HG02798 (cell line): ENCODE data around the gene ARRB1.
"Not testable (repeated sequence)": the region's sequence is repeated elsewhere in the genome, so short reads cannot be mapped to it uniquely, and the experiment has no call there.

ENCODE experiments used
- ATAC-seq: cut with Tn5 transposase; IDR thresholded peaks from one replicate; pipeline ENCODE4 v1.9.1; 2021; ENCODE audit warnings: mild to moderate bottlenecking; ENCODE audit not compliant: unreplicated experiment, poor library complexity

The ARRB1 gene

DNA sequence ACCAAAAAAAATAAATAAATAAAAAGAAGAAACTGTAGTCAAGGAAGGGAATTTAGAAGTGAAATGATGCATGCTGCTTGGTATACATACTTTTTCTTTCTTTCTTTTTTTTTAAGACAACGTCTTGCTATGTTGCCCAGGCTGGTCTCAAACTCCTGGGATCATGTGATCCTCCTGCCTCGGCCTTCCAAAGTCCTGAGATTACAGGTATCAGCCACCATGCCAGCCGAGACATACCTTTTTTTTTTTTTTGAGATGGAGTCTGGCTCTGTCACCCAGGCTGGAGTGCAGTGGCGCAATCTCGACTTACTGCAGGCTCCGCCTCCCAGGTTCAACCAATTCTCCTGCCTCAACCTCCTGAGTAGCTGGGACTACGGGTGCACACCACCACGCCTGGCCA is 21.7 kb upstream of the ARRB1 start:
- no peak for ATAC-seq

DNA sequence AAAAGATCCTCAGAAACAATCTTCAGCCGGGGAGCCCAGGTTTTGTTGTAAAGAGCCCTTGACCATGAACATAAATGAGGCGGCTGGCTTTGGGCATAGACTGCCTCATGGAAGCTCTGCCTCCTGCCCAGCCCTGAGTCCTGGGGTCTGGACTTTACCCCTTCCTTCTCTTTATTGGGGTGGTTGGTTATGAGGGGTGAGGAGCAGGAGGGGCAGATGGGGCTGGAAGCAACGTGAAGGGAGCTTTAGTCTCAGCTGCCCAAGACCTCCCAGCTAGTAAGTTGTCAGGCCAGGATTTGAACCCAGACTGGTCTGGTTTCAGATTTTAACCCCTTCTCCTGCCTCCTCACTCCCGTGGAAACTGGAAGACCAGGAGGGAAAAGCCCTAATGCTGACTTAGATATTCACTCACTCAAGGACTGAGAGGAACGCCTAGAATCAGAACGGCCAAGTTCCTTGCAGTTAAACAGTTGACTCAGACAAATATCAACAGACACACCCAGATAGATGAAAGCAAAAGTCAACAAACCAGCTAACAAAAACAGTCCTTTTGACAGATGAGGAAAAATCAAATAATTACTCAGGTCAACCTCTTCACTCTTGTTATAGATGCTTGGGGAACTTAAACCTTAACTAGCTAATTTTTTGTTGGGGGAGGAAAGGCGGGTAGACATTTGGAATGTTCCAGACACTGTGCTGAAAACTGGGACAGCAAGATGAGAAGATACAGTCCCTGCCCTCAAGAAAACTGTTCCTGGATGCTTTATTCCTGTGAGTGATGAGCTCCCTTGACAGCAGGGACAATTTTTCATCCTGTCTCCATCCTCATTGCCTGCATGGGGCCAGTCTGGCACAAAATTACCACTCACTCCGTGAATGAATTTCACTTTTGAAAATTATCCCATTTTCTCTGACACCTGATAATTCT is 20.8 kb upstream of the ARRB1 start:
- no peak for ATAC-seq

DNA sequence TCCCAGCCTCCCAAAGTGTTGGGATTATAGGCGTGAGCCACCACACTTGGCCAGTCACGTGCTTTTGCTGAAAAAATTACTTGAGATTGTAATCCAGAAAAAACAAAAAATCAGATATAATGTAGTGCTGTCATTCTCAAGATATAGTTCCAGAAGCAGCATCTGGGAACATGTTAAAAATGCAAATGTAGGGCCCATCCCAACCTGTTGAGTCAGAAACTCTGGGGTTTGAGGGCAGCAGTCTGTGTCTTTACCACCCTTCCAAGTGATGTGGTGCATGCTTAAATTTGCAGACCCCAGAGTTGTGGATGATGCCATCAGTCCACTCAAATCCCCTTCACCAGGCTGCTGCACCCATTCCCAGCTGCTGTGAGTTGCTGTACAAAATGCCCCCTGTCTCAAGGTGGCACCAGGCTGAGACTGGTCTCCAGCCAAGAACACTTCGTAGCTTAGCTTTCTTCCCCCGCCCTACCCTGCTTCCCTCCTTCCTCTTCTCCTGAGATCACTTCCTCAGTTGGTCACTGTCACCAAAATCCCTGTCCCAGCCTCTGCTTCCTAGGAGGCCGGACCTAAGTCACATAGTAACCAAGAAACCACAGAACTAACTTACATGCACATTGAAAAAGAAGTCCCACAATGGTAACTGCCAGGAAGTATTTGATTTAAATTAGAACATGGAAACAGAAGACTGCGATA is 18.2 kb upstream of the ARRB1 start:
- ATAC-seq: no peak

DNA sequence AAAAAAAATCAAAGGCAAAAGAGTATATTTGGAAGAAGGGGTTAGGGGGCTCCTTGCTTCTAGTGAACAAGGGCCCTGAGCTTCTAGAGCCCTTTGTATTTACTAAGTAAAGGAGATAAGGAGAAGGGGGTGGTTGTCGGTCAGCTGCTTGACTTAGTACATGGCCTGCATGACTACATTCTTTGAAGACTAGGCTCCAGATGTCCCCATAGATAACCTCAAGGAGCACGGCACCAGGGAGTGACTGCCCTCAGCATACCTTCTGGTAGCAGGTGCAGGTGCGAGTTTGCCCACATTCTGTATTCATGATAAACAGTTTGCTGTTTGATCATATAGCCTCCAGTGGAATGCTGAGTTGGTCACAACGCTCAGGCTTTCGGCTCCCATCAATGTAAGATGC is 15.4 kb upstream of the ARRB1 start:
- not testable (repeated sequence) for ATAC-seq

DNA sequence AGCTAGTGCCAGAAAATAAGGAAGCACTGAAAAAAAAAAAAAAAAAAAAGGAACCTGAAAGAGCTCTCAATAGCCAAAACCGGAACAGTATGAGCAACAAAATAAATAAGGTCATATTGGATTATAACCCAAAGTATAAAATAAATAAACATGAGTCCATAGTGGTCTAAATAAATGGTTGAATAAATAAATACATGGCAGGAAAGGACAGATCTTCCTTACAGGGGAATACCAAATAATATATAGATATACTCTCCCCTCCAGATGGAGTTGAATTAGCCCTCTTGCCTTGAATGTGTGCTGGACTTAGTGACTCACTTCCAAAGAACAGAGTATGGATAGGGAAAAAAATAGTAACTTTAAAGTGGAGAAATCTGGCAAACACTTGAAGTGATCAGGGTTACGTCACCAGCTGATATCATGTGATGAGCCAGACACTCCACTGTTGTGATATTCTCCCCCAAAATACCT is 14.3 kb upstream of the ARRB1 start:
- no peak for ATAC-seq

DNA sequence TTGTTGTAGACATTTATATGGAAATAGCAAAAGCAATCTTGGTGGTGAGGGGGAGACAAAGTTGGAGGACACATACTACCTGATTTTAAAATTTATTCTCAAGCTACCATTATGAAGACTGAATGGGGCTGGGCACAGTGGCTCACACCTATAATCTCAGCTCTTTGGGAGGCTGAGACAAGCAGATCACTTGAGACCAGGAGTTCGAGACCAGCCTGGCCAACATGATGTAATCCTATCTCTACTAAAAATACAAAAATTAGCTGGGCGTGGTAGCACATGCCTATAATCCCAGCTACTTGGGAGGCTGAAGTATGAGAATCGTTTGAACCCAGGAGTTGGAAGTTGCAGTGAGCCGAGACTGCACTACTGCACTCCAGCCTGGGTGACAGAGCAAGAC is 10.8 kb upstream of the ARRB1 start:
- ATAC-seq: not testable (repeated sequence)

DNA sequence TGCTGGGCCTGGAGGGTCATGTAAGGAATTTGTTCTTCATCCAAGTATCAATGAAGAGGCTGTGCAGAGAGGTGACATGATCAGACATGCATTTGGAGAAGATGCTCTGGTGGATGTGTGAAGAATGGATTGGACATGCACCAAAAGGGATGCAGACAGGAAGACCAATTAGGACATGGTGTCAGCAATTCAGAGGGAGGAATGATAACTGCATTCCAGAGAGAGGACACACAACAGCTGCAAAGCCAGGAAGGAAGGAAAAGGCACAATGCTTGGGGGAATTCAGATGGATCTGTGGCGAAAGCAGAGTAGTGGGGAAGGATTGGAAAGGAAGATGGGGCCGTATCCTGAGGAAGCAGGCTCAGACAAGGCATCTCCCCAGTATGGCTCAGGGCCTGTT is 5.2 kb upstream of the ARRB1 start:
- ATAC-seq: no peak

DNA sequence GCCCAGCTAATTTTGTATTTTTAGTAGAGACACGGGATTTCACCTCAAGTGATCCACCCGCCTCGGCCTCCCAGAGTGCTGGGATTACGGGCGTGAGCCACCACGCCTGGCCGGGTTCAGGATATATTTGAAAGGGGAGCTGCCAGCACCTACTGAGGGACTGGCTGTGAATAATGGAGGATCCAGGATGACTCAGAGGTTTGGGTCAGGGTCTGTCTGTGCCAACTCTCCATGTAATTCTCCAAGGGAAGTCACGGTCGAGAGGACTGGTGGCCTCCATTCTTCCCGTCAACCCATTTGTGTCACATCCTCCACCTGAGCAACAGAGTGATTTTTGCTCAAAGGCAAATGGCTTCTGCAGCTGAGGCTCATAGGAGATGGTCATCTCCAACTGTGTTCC is 3.6 kb upstream of the ARRB1 start:
- ATAC-seq: no peak

DNA sequence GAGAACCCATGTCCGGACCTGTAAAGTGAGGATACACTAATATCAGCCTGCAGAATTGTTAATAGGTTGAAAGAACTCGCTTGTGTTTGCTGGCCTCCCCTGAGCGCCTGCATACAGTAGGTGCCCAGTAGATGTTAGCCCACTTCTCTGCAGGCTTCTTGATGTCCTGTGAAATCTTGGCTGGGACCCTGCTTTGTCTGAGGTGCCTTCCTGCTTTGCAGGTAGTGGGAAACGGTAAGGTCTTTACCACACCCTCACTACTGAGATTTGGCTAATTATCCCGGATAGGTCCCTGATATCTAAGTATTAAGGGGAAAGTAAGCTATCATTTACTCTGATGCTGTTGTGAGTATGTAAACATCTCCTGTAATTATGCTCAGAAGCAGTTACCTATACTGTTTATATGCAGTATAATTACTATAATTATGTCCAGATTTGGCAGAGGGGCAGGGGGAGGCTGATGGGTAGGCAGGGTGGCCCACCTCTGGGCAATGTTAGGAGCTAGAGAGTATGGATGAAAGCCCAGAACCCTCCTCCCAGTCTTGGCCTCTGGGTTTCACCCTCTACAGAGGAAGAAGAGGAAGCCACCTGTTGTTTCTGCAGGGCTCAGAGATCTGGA is 1.2 kb upstream of the ARRB1 start:
- ATAC-seq: no peak

DNA sequence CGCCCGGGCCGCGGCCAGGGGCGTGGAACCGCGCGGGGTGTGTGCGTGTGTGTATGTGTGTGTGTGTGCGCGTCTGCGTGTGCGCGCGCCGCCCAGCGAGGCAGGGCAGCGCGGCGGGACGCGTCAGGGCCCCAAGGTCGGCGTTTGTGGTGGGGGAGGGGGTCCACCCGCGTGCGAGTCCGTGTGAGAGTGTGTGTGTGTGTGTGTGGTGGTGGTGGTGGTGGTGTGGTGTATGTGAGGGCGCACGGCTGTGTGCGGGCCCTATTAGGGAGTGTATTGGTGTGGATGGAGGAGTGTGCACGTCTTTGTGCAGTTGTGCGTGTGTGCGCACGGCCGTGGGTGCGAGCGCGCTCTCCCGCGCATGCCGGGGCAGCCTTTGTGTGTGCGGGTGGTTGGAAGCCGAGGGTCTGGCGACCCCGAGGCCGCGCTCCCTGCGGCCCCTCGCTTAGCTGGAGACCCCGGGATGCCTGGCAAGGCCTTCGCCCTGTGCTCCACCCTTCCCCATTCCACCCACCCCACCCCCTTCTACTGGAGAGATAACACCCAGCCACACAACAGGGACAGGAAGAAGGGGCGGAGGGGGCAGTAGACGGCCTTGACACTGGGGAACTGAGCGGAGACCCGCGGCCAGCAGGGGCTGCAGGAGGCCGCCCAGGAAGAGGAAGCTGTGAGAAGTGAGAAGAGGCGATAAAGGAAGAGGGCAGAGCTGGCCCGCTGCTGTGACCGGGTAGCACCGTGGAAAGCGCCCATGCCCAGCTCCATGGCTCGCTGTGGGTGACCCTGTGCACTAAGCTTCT is 528 bp upstream of the ARRB1 start:
- no peak for ATAC-seq

DNA sequence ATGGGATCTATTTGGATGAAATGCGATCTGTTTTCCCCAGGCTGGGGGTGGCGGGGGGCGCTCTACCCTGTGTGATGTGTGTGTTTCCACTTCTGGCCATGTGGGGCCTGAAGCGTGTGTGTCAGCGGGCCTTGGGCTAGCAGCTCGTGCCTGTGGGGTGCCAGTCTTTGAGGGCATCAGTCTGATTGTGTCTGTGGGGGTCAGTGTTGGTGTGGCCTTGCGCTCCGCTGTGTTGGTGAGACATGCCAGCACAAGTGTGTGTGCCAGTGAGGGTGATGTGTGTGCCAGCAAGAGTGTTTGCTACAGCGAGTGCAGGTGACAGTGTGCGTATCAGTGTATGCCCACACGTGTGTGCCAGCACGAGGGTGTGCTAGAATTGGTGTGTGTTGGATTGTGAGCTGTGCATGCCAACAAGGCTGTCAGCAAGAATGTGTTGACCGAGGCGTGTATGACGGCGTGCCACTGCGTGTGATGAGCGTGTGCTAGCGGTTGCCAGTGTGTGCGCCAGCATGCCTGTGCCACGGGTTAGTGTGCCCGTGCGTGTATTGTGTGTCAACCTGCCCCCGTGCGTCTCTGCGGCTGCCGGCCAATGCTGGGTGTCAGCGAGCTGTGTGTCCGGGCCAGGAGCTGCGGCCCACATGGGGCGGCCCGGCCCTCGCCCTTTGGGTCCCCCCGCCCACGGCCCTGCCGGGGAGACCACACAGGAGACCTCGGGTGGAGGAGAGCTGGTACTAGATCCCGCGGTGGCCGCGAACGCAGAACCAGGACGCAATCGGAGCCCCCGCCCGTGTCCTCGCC is 519 bp downstream of the ARRB1 start:
- no peak for ATAC-seq

DNA sequence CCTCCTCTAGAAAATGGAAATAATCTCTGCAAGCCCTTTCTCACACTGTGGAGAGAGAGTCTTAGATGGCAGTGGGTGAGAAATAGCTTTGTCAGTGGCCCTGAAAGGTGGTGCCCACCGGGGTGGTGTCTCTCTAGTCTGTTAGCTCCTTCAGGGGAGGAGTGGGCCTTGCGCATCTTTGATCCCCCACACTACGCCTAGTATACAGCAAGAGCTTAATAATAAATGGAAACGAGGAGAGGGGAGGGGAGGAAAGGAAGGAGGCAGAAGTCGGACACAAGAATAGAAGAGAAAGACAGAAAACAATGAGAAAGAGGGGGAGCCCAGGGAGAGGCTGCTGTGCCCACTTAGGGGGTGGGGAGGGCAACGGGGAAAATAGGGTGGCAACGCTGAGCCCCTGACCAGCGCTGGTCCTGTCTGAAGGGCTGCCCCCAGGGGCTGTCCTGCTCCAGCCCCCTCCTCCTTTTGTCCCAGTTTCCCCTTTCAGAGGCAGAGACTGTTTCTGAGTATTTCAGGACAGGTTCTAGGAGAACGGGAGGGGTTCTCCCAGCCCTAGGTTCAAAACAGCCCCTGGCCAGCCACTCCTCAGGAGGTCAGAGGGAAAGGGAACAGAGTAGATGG is 1.2 kb downstream of the ARRB1 start:
- ATAC-seq: no peak

DNA sequence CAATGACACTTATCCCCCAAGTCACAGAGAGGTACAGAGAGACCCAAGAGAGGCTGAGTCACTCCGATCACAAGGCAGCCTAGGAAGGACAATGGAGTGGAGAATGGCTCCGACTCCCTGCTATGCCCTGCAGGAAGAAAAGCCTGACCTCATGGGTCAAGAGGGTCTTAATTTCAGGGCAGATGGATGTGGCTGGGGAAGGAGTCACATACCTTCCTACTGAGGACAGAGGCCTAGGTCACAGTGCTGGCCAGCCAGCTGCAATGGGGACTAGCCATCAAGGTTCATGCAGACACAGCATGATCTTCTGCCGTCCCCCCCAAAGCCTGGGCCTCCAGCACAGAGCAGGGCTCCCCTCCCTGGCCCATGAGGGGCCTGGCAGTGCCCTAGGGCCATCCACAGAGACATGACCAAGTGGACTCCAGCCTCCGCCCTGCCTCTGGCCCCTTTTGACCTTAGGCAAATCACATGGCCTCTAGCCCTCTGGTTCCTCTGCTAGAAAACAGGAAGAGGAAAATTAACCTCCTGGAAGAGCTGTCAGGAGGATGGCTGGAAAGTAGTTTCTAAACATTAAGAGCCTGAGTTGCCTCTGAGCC is 1.8 kb downstream of the ARRB1 start:
- no peak for ATAC-seq

DNA sequence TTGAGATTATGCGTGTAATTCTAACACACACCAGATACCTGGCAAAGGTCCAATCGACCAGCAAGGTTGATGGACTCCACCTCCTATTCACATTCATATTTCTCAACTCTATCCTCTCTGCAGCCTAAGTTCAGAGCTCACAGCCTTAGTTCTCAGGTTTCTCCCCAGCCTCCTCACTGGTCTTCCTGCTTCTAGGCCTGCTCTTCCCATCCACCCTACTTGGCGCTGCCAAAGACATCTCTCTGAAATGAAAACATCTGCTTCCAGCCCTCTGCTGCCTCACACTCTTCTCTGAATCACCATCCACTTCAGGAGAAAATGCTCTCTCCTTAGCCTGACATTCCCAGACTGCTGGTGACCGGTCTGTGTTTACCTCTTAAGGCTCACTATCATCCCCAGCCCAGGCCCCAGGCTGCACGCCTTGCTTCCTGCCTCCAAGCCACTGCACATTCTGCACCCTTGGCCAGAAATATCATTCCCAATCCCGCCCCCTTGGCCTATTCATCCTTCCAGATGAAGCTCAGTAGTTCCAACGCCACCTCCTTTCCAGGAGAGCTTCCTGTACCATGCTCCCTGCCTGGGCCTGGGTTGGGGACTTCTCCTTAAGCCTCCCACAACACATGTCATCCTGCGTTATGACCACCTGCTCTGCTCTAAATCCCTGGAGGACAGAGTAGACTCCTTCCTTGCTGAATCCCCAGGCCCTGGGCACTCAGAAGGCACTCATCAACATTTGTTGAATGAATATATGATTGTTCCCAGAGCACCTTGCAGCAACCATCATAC is 3.5 kb downstream of the ARRB1 start:
- no peak for ATAC-seq

DNA sequence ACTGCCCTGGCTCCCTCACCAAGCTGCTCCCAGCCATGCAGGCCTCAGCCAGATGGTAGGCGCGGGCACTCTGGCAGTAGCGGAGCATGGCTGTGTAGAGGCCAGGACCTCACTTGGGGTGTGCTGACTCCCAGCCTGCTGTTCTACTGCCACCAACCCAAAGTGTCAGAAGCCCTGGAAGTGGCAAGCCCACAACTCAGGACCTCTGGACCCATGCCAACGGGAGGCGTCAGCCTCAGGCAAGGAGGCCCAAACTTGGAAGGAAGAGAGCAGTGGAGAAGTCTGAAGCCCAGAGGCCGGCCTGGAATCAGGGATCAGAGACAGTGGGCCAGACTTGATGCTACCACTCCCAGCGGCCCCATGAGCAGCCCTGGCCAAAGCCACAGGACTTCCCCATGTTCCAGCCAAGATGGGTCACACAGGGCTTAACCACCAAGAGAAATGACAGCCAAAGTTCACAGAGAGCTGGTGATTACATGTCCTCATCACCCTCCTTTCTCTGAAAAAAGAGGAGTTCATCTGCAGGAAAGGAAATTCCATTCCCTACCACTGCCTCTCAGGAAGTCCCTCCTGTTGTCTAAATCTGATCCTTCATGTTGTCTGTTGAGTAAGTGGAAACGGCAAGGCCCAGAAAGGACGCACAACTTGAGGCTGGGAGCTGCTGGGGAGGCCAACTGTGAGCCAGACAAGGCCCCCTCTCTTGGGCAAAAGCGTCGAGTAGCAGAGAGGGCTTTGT is 4.4 kb downstream of the ARRB1 start:
- no peak for ATAC-seq

DNA sequence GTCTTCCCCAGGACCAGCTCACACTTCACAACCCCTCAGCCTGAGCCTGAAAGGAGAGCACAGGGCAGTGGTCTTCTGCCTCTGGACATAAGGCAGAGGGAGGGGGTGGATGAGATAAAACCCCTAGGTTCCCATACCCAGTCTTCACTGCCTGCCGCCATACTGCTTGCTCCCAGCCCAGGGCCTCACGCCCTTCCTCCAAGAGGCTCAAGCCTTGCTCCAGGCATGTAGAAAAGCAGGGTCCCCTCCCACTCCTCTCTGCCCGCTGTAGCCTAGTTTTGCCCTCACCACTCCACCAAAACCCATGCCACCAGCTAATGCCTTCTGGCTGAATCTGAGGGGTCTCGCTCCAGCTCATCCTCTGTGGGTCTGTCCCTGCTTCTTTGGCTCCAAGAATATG is 5.2 kb downstream of the ARRB1 start:
- no peak for ATAC-seq

DNA sequence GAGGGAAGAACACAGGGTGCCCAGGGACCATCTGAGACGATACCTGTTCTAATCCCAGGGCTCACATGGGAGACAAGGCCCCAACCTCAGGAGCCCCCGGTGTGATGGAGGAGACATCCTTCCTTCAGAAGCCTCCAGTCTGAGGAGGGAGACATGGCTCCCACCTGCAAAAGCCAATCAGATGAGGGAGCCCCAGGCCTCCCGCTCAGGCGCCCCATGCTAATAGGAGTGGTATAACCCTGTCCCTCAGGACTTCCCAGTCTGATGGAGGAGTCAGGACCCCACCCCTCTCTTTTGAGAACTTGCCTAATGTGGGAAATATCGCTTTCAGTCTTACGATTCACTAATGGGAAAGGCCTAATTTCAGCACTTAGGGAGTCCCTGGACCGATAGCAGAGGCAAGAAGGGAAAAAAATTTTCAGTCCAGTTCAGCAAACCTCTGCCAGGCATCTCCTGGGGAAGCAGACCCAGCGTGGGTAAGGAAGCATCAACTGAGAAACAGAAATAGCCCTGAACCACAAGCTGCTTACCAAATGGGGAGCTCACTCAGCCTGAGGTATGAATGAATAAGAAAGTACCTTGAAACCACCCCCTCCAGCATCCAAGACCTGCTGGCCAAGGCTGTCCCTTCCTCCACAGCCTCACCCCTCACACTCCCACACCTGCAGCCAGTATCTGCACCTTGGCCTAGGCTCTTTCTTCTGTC is 5.9 kb downstream of the ARRB1 start:
- no peak for ATAC-seq
